Heart left ventricle (tissue), 13 donors: Measurements from ENCODE around the gene SFRP5.

Experiments
- CTCF ChIP-seq, 12 donors: fragments of 200-600 bp; sonication (generic) in 4 of 12; IDR thresholded peaks; one replicate each; pipeline versions ENCODE4 v1.5.0 to v1.8.0; 2018 to 2022; ENCODE audit warnings: antibody characterized with exemption in 12 of 12, mild to moderate bottlenecking in 5 of 12
- POLR2A ChIP-seq, 2 donors: fragments of 450-650 bp; IDR thresholded peaks; one replicate each; pipeline ENCODE4 v1.6.1; 2017; ENCODE audit warnings: antibody characterized with exemption in 2 of 2, mild to moderate bottlenecking in 2 of 2, moderate library complexity in 2 of 2
- donor health status: ischemic (EF 13 %, LVEDD 7.1; RV severe dilation, severe dysfunction).
- donor health status: DM: no; HTN: yes; CAD: no.
- donor health status: DM: no; HTN: no; CAD: no.
- donor health status: ischemic (EF 25% LVEDD 6.9; RV normal size, moderate dysfunction).
- donor health status: ischemic (EF 25% LVEDD 5.7; RV mildly dilated, moderate dysfunction).
- donor health status: ischemic (EF 35%, LVEDD 5.7; RV mildly dilated, moderate dysfunction).
- donor health status: nonischemic (EF 11% LVEDD 7.7; RV severe dilation, severe dysfunction).
- donor health status: DM: yes; HTN: yes; CAD: no.
- donor health status: PGD.
- donor health status: ischemic (EF 29% LVEDD 5.4; RV normal size, mild dysfunction).
- donor health status: nonischemic (EF 23%, LVEDD 6.1; RV moderate dilation, normal function).

GRCh38 chr10:97718659-97719142, 53.1 kb downstream of the SFRP5 start:
- TF ChIP-seq CTCF (IDR thresholded peaks at IDR 0.05) = no peak
- no peak for TF ChIP-seq POLR2A (IDR thresholded peaks at IDR 0.05)
